SH-SY5Y (cell line): ENCODE results near the gene SNX11.

ENCODE experiments used
- GATA2 ChIP-seq: IDR thresholded peaks from 2 replicates; pipeline ENCODE4 v1.6.1; 2011; ENCODE audit warnings: mild to moderate bottlenecking, low read depth, low read length
- GATA3 ChIP-seq: IDR thresholded peaks from 2 replicates; pipeline ENCODE4 v1.6.1; 2011; ENCODE audit warnings: low read depth, mild to moderate bottlenecking, low read length, moderate library complexity

GRCh38 chr17:48153691-48154358, 46.3 kb downstream of the SNX11 start:
- no peak for TF ChIP-seq GATA2
- TF ChIP-seq GATA3 = no peak
